ENCODE results near the gene ZNF366.
A peak's percentile ranks its signal among the peaks of the same experiment; 100 is the strongest.

Gene ZNF366

DNA sequence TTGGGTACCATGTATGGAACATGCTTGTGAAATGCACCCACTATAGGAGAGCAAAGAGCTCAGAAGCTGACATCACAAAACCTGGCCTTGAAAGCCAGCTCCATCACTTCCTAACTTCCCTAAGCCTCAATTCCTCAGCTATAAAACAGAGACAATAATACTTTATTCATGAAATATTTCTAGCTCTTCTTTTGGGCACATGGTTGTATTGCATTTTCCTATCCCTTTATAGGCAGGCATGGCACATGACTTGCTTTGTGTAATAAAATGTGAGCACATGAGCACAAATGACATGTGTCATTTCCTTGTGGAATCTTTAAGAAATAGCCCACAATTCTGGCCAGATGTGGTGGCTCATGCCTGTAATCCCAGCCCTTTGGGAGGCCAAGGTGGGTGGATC is 18.5 kb downstream of the ZNF366 start:
- no peak for DNase-seq (ENCODE audit: low read depth)

DNA sequence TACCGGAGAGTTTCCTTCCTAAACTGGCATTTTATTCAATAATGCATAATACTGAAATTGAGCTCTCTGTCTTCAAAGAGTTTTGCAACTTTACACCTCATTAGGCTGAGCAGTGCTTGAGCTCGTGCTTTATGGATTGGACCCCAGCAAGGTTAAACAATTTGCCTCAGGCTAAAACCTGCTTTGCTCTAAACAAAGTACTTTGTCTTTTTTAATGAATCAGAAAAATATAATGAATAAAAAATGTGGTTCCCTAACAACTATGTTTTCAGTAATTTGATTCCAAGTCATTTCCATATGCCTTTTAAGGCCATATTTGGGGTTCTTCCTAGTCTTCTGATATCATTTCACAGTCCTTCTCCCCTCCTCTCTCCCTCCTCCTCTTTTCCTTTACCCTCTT is 20.0 kb downstream of the ZNF366 start:
- no peak for DNase-seq (ENCODE audit: low read depth)

- no peak for DNase-seq (ENCODE audit: low read depth)
These were observed 20.8 kb downstream of the ZNF366 start for GRCh38 chr5:72486371-72486770.

GRCh38 chr5:72485430-72485974 is 21.7 kb downstream of the ZNF366 start:
- DNase-seq (ENCODE audit: low read depth): no peak

GRCh38 chr5:72482046-72482445 is 25.2 kb downstream of the ZNF366 start:
- DNase-seq (ENCODE audit: low read depth): no peak

DNA sequence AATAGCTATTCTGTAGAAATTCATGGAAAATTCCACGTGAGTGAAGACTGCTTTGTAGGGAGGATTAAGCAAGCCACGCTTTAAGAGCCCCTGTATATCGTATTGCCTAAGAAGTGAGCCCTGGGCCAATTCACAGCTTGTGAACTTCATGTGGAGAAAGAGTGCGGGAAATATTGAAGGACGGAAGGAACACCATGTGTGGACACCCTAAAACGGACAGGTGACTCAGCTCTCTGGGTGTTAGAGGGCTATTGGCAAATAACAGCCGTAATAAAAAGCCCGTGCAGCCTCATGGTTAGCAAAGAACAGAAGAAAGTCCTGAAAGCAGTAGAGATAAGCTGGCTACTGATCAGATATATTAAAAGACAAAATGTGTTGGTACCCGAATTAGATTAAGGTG is 26.4 kb downstream of the ZNF366 start:
- DNase-seq (ENCODE audit: low read depth): no peak

DNA sequence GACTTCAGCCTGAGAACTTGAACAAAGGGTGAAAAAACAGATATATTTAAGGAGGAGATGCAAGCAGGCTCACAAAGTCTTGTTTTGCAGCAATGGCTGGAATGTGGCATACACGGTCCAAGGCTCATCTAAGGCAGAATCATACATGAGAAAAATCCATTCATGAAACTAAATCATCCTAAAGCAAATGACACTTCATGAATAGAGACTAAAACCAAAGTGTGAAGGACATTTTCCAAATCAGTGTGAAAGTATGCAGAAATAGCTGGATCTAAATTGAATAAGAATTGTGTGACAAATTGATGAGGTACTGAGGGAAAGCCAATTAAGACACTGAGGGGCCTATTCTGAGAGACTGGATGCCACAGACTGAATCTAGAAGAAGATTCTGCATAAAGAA is 27.3 kb downstream of the ZNF366 start:
- no peak for DNase-seq (ENCODE audit: low read depth)

DNA sequence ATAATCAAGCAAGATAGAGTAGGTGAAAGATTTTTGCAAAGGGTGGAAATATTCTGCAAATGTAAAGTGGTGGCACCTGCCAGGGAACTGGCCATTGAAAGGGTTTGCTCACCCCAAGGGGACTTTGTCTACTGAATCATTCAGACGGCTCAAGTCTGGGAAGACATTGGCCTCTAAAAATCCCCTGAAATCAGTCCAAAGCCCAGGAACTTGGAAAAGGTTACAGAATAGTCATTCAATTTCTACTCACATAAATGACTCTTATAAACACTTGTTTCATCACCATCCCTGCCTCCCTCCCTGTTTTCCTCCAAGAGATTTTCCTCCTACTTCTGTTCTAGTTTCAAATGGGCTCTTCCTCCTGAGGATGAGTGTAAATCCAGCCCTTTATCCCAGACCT is 28.5 kb downstream of the ZNF366 start:
- DNase-seq (ENCODE audit: low read depth): no peak

DNA sequence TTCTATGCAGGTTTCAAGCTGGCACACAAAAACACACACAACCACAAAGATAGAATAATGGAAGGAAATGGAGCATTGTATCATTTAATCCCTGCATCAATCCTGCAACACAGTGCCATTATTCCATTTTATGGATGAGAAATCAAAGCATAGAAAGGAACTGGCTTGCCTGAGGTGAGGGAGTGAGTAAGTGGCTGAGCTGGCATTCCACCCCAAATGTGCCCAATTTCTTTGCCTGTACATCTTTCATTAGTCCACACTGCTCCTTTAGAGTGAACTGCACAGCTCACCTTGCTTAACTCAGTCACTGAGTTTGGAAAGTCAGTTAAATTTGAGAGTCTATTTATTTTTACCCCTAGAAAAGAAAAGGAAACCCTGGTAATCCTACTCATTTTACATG is 28.9 kb downstream of the ZNF366 start:
- DNase-seq (ENCODE audit: low read depth): no peak

GRCh38 chr5:72477644-72478043 is 29.6 kb downstream of the ZNF366 start:
- no peak for DNase-seq (ENCODE audit: low read depth)

DNA sequence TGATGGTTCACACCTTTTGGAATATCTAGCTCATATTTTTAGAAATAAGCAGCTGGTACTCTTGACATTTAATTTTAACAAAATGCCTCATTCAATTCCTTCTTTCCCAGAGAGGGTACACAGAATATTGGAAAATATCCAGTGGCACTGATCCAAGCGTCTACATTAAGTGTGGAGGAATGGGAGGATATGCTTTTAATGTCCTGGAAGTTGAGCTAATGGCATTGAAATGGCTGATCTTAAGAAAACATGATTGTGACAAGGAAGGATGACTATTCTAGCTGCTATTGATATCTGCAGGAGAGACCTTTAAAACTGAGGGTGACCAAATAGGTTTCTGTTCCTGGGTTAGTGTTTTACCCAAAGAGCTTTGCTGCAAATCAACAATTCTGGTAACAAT is 30.0 kb downstream of the ZNF366 start:
- DNase-seq (ENCODE audit: low read depth): no peak

GRCh38 chr5:72476721-72477120 is 30.5 kb downstream of the ZNF366 start:
- no peak for DNase-seq (ENCODE audit: low read depth)

DNA sequence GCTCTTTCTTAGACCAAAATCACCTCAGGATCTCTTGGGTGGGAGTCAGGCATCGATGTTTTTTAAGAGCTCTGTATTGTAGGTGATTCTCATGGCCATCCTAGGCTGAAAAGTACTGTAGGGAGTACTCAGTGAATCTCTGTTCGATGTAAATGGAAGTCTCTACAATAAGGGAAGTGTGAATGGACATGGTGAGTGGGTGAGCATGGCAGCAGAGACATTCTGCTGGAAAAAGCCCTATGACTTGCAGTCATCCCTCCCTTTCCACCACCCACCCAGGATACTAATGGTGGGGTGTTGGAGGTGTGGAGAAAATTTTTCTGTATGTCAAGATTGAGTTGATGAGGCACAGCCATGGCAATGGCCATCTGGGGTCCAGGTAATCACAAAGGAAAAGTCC is 30.9 kb downstream of the ZNF366 start:
- no peak for DNase-seq (ENCODE audit: low read depth)

- no peak for DNase-seq (ENCODE audit: low read depth)
These were observed 32.7 kb downstream of the ZNF366 start for GRCh38 chr5:72474516-72474915.

- no peak for DNase-seq (ENCODE audit: low read depth)
These were observed 33.1 kb downstream of the ZNF366 start for GRCh38 chr5:72474046-72474500.

DNA sequence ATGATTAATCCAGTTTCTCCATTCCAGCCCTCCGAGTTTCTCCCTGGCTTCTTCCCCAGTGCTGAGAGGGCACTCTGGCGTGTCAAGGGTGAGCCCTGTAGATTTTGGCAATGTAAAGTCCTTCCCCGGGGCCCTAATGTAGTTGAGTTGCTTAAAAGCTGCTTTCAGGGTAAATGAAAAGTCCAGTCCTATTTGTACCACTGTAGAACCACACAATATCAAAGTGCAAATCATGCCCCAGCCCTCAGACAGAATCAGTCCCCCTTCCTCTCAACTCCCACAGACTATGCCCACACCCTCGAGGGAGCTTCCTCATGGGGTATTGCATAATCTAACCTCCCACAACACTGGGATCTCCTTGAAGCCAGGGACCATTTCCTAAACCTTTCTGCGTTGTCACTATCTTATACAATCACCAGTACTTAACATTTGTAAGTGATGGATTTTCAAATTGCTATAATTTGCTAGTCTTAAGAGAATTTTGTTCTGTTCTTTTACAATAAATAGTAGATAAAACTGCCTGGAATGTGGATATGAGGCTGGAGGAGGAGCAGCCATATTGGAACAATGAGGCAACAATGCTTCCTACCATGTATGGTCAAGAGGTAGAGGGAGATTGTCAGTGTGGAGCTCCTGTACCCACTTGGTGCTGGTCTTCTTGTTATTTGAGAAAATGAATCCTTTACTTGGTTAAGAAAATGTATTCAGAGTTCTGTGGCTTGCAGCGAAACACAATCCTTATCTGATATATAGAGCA is 34.4 kb downstream of the ZNF366 start:
- DNase-seq (ENCODE audit: low read depth): peak; percentile 32

DNA sequence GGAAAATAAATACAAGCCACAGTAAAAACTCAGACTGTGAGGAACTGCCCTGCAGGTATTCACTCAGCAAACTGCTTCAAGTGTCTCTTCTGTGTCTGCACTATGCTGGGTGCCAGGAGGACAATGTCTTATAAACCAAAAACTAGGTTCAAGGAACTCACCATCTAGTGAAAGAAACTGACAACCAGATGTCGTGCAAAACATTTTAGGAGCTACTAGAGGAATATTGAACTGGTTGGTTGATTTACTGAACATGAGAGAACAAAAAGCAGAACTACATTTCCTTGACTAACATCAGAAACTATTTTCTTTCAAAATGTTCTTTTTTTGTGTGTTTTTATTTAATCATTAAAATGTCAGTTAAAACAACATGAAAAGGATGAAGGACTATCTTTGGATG is 35.2 kb downstream of the ZNF366 start:
- no peak for DNase-seq (ENCODE audit: low read depth)

DNA sequence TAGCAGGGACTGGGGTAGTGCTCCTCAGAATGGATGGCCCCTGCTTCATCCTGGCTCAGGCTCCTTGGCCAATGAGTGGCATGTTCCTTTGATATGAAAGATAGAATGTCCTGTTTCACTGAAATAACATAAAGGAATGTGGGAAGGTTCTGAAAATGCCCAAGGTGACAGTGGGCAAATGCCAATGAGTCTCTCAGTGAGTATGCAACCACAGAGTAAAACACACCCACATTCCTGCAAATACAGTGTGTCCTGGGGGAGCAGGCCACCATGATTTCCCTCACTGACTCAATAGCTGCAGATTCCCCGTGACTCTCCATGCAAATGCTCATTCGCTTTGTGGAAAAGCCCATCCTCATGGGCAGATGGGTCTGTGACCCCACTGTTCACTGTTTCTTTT is 36.4 kb downstream of the ZNF366 start:
- DNase-seq (ENCODE audit: low read depth): no peak

DNA sequence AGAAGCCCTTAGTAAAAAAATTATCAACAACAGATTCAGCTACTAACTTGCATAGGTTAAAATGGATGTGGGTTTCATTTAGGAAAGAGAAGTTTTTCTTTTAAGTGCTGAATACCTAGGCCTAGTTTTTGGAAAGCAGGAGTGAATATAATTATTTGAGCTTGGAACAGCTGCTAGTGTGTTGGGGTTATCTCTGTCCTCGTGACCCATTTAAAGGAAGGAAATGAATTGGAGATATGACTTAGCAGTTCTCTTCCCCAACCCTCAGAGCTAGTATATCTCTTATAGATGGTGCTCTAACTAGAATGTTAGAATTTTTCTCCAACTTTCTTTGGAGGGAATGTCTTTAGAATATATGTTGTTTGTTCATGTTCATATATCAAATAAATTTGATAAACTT is 38.6 kb downstream of the ZNF366 start:
- no peak for DNase-seq (ENCODE audit: low read depth)

GRCh38 chr5:72468024-72468423 is 39.2 kb downstream of the ZNF366 start:
- DNase-seq (ENCODE audit: low read depth): no peak

DNA sequence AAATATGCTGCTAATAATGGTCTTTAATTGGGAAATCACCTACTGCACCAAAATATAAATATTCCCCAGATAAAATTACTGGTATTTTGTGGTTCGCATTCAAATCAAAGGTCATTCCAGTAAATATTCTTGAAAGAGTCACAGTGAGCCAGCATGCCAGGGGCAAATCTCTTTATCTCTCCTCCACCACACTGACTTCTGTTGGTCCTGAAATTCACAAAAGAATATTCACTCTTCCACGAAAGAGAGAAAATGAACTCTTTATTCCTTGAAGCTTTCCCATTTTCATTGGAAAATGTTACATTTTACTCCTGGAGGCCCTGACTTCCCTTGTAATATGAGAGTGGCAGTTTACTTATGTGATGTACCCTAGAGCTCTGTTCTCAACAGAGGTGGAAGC is 39.7 kb downstream of the ZNF366 start:
- no peak for DNase-seq (ENCODE audit: low read depth)

DNA sequence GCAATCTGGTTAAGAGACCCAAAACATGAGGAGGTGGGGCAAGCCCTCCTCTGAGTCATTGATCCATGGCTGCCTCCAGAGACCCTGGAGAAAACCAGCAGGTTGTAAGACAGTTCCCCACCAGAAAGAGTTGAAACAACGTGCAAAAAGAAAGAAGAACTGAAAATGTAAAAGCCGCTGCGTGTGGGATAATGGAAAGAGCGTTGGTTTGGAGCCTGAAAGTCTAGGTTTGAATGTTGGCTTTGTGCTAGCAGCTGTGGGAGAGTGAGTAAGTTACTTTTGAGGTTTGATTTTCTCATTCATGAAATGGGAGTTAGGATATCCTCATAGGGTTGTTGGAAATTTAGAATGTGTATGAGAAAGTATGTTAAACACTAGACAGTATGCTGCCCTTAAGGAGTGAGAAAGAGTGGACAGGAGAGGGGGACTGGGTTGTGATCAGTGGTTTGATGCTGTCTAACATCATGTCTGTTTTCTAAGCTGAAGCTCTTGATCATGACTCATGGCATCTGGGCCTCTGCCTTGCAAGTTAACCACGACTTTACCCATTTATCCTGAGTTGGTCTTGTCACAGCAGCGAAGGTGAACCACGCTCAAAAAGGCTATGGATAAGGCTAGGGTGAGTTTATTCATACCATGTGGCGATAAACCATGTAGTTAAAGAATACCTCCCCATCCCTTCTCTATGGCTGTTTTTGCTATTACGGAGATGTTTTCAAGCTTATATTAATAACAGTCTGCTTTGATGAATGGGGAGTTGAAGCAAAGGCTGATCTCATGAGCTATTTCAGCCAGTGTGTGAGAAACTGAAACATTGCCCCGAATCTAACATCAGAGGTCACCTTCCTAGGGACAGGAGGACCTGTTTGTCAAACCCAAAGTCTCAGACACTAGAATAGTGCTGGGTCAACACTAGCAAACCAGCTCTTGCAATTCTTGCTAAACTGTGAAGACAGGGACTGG is 41.3 kb downstream of the ZNF366 start:
- no peak for DNase-seq (ENCODE audit: low read depth)

- no peak for DNase-seq (ENCODE audit: low read depth)
These were observed 42.1 kb downstream of the ZNF366 start for GRCh38 chr5:72465066-72465465.
